HS-5 (cell line): Measurements from ENCODE around the gene CCDC78.

Source experiments
- DNase-seq: peaks from one replicate; pipeline ENCODE4 v3.0.0-alpha.2; 2012; ENCODE audit warnings: low read depth

The CCDC78 gene

DNA sequence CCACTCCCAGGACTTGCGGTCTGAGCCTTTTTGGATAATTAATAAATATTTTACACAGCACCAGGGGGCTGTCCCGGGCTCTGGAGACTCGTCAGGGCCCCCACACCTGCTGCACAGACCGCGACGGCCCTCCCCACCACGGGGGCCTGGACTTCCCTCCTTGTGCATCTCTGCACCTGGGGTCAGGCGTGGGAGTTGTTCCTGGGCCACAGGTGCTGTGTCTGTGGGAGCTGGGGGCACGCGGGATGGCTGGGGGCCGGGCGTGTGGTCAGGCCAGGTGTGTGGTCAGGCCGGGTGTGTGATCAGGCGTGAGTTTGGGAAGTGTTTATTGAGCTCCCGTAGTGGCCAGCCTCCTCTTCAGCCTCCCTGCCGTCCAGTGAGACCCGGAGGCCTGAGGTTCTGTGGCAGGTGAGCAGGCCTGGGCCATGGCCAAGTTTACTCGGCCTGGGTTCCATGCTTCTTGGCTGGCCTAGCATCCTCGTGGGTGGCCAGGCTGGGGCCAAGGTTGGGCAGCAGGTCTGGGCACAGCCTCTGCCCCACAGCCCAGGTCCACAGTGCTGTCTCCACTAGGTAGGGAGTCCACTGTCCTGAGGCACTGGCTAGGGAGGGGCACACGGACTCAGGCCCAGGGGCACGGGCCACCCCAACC, 47.9 kb downstream of the CCDC78 start:
- DNase-seq: no peak

DNA sequence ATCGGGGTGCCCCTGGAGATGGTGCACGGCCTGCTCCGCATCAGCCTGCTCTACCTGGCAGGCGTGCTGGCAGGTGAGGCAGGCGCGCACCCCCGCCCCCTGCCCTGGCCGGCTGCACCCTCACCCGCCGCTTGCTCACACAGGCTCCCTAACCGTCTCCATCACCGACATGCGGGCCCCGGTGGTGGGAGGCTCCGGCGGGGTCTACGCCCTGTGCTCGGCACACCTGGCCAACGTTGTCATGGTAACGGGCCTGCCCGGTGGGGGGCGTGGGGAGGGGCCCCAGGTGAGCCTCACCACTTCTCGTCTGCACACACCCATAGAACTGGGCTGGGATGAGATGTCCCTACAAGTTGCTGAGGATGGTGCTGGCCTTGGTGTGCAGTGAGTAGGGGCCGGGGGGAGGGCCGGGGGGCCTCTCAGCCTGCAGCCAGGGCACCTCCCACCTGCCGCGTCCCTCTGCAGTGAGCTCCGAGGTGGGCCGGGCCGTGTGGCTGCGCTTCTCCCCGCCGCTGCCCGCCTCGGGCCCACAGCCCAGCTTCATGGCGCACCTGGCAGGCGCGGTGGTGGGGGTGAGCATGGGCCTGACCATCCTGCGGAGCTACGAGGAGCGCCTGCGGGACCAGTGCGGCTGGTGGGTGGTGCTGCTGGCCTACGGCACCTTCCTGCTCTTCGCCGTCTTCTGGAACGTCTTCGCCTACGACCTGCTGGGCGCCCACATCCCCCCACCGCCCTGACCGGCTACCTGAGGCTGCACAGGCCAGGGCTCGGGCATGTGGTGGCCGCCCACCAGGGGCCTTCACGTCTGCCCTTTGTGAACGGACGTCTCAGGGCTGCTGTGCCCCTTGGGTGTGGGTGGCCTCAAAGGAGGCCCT, 48.7 kb downstream of the CCDC78 start:
- no peak for DNase-seq

DNA sequence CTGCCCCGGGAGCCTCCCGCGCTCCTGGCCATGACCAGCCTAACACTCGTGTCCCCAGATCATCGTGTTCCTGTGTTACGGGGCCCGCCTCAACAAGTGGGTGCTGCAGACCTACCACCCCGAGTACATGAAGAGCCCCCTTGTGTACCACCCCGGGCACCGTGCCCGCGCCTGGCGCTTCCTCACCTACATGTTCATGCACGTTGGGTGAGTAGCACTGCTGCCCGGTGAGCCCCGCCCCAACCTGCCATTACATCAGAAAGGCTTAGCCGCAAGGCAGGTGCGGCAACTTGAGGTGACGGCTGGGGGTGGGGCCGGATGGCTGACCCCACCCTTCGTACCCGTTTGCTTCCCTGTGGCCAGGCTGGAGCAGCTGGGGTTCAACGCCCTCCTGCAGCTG, 49.3 kb downstream of the CCDC78 start:
- DNase-seq: no peak

DNA sequence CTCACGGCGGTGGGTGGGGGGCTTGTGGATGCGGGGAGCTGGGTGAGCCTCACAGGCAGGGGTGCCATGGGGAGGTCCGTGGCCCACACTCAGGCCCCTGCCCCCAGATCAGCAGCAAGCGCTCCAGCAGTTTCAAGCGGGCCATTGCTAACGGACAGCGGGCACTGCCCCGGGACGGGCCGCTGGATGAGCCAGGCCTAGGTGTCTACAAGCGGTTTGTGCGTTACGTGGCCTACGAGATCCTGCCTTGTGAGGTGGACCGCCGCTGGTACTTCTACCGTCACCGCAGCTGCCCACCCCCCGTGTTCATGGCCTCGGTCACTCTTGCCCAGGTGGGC, 49.7 kb downstream of the CCDC78 start:
- DNase-seq: no peak

DNA sequence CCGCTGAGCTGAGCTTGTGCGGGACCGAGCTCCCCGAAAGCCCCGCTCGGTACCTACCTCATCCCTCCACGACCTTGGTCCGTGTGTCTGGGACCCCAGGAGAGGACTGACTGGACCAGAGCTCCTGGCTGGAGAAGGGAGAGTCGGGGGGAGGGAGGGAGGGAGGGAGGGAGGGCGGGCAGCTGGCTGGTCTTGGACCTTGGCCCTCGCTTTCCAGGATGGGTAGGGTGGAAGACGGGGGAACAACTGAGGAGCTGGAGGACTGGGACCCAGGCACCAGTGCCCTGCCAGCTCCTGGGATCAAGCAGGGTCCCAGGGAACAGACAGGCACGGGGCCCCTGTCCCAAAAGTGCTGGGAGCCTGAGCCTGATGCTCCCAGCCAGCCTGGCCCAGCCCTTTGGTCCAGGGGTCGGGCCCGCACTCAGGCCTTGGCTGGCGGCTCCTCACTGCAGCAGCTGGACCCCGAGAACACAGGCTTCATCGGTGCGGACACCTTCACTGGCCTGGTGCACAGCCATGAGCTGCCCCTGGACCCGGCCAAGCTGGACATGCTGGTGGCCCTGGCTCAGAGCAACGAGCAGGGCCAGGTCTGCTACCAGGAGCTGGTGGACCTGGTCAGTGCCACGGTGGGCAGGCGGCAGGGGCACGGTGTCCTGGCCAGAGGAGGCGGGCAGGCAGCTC, 50.2 kb downstream of the CCDC78 start:
- DNase-seq: no peak

DNA sequence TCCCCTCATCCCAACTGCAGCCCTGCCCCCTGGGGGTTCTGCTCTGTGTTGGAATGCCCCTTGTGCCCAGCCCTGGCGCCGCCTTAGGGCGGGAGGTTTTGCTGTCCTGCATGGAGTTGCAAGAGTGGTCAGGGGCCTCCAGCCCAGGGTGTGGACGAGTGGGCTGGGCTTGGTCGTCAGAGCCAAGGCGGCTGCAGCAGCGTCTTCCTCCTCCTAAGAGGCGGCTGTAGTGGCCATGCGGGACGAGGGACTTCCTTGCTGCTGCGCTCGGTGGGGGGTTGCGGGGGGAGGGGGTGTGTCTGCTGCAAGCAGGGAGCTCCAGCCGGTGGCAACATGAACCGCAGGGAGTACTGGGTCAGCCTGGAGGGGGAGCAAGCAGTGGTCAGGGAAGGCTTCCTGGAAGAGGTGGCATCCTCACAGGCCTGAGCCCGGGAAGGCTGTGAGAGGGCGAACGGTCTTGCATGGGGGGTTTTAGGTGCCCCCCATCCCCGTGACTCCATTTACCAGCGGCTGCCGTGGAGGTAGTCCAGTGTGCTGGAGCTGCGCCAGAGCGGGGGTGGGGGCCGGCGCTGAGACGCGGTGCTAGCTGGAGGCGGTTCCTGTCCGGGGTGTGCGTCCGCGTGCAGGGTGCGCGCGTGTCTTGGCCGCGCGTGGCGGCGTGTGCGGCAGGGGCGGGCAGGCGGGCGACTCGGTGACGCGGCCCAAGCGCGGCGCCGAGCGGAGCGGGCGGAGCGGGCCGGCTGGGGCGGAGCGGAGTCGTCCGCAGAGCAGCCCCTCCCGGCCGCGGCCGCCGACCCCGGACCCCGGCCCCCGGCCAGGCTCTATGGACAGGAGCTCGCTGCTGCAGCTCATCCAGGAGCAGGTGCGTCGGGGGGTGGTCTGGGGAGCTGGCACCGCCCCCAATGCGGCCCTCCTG, 51.0 kb downstream of the CCDC78 start, which contains the start of gene RHBDL1:
RHBDL1 (plus strand) TSS at position 704 of the 916 bp plus-strand sequence; CDS start at position 824, 120 bp downstream.
- DNase-seq: no peak

DNA sequence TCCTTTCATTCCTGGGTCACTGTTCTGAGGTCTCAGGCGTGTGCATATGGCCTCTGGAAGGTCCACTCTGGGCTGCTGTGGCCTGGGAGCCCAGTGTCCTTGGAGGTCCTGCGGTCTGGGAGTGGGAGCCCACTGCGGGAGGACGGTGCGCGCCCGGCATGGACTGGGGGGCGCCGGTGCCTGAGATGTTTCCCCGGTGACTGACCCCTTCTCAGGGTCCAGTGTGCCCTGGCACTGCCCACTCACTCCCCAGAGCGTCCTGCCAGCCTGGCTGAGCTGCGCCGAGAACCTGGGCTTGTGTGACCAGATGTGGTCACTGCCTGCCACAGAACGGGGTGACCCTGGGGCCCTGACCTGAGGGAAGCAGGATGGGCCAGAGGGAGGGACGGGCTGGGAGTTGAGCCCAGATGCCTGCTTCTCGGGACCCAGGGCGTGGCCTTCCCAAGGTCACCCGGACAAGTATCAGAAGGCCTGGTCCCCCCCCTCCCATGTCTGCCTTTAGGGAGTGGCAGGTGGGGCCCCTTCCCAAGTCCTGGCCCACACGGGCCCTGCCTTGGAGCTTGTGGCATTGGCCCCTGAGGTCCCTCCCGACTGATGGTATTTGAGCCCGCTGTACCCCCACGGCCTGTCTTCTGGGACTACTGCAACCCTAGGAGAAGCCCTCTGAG, 51.9 kb downstream of the CCDC78 start:
- no peak for DNase-seq

DNA sequence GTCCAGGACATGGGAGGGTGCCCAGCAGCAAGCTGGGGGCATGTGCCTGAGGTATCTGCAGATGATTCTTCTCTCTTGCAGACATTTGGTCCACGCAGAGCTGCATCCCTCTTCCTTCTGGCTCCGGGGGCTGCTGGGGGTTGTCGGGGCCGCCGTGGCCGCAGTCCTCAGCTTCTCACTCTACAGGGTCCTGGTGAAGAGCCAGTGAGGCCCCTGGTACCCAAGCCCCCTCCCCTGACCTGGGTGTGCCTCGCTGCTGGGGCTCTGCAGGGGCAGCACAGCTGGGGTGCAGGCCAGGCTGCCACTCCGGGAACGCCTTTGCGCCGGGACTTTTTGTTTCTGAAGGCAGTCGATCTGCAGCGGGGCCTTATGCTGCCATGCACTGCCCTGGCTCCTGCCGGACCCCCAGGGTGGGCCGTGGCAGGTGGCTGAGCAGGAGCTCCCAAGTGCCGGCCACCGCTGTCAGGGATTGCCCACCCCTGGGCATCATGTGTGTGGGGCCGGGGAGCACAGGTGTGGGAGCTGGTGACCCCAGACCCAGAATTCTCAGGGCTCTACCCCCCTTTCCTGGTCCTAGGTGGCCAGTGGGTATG, 52.7 kb downstream of the CCDC78 start:
- DNase-seq: no peak

DNA sequence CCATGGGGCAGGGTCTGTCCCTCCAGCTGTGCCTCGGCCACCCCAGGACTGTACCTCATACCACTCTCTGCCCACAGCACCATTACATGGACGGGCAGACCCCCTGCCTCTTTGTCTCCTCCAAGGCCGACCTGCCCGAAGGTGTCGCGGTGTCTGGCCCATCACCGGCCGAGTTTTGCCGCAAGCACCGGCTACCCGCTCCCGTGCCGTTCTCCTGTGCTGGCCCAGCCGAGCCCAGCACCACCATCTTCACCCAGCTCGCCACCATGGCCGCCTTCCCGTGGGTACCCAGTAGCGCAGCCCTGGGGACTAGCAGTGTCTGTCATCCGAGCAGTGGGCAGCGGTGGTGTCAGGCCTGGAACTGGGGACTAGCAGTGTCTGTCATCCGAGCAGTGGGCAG, 53.4 kb downstream of the CCDC78 start:
- DNase-seq: no peak
